ENCODE data around the gene MLKL.

DNA sequence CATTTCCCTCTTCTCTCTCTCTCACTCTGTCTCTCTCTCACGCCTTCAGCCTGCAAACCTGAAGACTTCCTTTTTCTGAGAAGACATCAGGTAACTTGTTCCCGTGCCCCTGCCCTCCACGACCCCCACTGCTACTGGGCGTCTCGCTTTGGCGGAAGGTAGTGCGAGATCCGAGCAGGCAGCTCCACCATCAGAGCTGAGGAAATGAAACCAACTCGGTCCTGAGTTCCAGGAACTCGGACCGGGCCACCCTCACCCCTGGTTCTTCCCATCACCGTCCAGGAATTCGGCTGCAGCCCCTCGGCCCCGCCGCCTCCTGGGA is 585 bp downstream of the MLKL start:
- TF ChIP-seq, protein P1, sequence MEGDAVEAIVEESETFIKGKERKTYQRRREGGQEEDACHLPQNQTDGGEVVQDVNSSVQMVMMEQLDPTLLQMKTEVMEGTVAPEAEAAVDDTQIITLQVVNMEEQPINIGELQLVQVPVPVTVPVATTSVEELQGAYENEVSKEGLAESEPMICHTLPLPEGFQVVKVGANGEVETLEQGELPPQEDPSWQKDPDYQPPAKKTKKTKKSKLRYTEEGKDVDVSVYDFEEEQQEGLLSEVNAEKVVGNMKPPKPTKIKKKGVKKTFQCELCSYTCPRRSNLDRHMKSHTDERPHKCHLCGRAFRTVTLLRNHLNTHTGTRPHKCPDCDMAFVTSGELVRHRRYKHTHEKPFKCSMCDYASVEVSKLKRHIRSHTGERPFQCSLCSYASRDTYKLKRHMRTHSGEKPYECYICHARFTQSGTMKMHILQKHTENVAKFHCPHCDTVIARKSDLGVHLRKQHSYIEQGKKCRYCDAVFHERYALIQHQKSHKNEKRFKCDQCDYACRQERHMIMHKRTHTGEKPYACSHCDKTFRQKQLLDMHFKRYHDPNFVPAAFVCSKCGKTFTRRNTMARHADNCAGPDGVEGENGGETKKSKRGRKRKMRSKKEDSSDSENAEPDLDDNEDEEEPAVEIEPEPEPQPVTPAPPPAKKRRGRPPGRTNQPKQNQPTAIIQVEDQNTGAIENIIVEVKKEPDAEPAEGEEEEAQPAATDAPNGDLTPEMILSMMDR (IDR thresholded peaks at IDR 0.05; ENCODE audit: insufficient read depth, low read length) = no peak
- no peak for TF ChIP-seq POLR2AphosphoS5 (IDR thresholded peaks at IDR 0.05; ENCODE audit: low read depth)
- TF ChIP-seq, protein P2, sequence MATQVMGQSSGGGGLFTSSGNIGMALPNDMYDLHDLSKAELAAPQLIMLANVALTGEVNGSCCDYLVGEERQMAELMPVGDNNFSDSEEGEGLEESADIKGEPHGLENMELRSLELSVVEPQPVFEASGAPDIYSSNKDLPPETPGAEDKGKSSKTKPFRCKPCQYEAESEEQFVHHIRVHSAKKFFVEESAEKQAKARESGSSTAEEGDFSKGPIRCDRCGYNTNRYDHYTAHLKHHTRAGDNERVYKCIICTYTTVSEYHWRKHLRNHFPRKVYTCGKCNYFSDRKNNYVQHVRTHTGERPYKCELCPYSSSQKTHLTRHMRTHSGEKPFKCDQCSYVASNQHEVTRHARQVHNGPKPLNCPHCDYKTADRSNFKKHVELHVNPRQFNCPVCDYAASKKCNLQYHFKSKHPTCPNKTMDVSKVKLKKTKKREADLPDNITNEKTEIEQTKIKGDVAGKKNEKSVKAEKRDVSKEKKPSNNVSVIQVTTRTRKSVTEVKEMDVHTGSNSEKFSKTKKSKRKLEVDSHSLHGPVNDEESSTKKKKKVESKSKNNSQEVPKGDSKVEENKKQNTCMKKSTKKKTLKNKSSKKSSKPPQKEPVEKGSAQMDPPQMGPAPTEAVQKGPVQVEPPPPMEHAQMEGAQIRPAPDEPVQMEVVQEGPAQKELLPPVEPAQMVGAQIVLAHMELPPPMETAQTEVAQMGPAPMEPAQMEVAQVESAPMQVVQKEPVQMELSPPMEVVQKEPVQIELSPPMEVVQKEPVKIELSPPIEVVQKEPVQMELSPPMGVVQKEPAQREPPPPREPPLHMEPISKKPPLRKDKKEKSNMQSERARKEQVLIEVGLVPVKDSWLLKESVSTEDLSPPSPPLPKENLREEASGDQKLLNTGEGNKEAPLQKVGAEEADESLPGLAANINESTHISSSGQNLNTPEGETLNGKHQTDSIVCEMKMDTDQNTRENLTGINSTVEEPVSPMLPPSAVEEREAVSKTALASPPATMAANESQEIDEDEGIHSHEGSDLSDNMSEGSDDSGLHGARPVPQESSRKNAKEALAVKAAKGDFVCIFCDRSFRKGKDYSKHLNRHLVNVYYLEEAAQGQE (IDR thresholded peaks at IDR 0.05; ENCODE audit: insufficient replicate concordance, low read depth) = no peak
- TF ChIP-seq SPI1 (IDR thresholded peaks at IDR 0.05; ENCODE audit: borderline replicate concordance, low read depth) = peak; percentile 48; the same call in 1 of the 2 replicates

All from HL-60 (cell line).